ENCODE data around the gene KRT85.

DNA sequence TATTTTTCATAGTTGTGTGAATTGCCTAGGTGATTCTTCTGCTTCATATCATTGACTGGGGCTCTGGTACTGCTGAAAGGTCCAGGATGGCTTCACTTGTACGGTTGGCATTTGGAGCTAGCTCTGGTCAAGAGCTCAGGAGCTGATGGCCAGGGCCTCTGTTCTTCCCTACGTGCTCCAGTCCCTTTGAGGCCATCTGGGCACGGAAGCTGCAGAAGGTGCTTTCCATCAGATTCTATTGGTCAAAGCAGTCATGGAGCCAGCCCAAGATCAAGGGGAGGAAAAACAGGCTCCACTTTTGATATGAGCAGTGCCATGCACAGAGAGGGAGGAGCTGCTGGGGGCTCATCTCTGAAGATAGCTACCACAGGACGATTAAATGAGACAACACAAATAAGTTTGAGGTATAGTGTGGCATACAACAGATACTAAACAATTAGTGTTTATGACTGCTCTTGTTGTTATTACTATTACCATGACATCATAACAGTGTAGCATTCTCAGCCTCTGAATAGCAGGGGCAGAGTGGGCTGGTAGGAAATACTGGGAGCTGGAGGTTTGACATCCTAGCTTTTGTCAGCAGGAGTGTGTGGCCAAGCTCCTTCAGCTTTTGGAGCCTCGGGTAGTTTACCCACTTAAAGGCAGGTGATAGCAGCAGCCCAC lies 56.5 kb downstream of the KRT85 start:
- TF ChIP-seq, protein P1, sequence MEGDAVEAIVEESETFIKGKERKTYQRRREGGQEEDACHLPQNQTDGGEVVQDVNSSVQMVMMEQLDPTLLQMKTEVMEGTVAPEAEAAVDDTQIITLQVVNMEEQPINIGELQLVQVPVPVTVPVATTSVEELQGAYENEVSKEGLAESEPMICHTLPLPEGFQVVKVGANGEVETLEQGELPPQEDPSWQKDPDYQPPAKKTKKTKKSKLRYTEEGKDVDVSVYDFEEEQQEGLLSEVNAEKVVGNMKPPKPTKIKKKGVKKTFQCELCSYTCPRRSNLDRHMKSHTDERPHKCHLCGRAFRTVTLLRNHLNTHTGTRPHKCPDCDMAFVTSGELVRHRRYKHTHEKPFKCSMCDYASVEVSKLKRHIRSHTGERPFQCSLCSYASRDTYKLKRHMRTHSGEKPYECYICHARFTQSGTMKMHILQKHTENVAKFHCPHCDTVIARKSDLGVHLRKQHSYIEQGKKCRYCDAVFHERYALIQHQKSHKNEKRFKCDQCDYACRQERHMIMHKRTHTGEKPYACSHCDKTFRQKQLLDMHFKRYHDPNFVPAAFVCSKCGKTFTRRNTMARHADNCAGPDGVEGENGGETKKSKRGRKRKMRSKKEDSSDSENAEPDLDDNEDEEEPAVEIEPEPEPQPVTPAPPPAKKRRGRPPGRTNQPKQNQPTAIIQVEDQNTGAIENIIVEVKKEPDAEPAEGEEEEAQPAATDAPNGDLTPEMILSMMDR (conservative IDR thresholded peaks at IDR 0.05; ENCODE audit: low read depth, low read length), result no peak
- TF ChIP-seq EZH2 (IDR thresholded peaks at IDR 0.05; ENCODE audit: borderline replicate concordance, low read depth, low read length, poor library complexity, severe bottlenecking), result no peak

Measured in A673 (cell line).